ENCODE data around the gene NUCKS1. TPM values are rescaled to one million over a fixed set of nuclear protein-coding genes. Genes with fewer than 3 reads are reported as not detected.
A peak's percentile ranks its signal among the peaks of the same experiment; 100 is the strongest.

The NUCKS1 gene
- polyA plus RNA-seq, 1 of the 3 experiments (the other 2 are of a cell fraction) = 25.4 TPM

DNA sequence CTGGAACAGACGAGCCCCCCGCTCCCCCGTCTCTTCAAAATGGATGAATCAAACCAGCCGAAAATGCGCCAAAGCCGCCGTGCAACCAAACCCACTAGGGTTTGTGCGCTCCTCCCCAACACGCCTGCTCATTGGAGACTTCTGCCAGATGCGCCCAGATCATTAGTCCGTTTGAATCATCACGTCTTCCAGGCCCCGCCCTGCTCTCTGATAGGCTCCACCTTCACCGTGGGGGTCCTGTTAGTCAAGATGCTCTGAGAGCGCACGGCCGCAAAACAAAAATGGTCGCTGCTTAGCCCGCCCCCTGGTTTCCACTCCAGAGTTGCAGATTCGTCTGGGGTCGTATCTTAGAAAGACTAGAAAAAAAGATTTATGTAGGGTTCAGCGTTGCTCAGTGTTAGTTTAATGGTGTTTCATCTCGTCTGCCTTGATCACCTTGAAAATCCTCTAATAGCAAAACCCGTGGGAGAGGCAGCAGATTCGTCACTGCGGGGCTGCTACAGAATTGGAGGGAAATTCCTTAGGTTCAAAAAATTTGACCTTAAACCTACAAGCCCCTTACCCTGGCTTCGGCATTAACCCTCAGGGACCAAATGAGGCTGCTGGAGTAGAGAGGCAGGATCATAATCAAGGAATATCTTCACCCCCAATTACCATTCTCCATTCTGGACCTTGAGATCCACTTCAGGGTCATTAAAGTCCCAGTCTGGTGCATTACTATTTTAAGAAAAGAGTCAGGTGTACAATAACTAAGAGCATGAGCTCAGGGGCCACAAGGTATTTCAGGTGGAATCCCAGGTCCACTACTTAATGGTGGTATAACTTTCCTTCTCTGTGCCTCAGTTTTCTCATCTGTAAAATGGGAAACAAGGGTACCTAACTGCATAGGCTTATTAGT is at the start of gene NUCKS1 (continued):
- TF ChIP-seq SIN3A (IDR thresholded peaks at IDR 0.05; ENCODE audit: borderline replicate concordance, low read depth, low read length) (no peak), GATA2 (CRISPR knock-in tag; IDR thresholded peaks at IDR 0.05) (no peak), FOXJ3 (CRISPR knock-in tag; IDR thresholded peaks at IDR 0.05) (no peak)
- TF ChIP-seq, protein P1, sequence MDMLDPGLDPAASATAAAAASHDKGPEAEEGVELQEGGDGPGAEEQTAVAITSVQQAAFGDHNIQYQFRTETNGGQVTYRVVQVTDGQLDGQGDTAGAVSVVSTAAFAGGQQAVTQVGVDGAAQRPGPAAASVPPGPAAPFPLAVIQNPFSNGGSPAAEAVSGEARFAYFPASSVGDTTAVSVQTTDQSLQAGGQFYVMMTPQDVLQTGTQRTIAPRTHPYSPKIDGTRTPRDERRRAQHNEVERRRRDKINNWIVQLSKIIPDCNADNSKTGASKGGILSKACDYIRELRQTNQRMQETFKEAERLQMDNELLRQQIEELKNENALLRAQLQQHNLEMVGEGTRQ (IDR thresholded peaks at IDR 0.05; ENCODE audit: borderline replicate concordance, low read depth, low read length) = no peak
- TF ChIP-seq, protein P2, sequence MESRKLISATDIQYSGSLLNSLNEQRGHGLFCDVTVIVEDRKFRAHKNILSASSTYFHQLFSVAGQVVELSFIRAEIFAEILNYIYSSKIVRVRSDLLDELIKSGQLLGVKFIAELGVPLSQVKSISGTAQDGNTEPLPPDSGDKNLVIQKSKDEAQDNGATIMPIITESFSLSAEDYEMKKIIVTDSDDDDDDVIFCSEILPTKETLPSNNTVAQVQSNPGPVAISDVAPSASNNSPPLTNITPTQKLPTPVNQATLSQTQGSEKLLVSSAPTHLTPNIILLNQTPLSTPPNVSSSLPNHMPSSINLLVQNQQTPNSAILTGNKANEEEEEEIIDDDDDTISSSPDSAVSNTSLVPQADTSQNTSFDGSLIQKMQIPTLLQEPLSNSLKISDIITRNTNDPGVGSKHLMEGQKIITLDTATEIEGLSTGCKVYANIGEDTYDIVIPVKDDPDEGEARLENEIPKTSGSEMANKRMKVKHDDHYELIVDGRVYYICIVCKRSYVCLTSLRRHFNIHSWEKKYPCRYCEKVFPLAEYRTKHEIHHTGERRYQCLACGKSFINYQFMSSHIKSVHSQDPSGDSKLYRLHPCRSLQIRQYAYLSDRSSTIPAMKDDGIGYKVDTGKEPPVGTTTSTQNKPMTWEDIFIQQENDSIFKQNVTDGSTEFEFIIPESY (IDR thresholded peaks at IDR 0.05; ENCODE audit: borderline replicate concordance, low read depth) = no peak
- TF ChIP-seq, protein P3, sequence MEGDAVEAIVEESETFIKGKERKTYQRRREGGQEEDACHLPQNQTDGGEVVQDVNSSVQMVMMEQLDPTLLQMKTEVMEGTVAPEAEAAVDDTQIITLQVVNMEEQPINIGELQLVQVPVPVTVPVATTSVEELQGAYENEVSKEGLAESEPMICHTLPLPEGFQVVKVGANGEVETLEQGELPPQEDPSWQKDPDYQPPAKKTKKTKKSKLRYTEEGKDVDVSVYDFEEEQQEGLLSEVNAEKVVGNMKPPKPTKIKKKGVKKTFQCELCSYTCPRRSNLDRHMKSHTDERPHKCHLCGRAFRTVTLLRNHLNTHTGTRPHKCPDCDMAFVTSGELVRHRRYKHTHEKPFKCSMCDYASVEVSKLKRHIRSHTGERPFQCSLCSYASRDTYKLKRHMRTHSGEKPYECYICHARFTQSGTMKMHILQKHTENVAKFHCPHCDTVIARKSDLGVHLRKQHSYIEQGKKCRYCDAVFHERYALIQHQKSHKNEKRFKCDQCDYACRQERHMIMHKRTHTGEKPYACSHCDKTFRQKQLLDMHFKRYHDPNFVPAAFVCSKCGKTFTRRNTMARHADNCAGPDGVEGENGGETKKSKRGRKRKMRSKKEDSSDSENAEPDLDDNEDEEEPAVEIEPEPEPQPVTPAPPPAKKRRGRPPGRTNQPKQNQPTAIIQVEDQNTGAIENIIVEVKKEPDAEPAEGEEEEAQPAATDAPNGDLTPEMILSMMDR (IDR thresholded peaks at IDR 0.05) = 0 out of 2 replicates have a peak, but pooled peaks have one; percentile 15

DNA sequence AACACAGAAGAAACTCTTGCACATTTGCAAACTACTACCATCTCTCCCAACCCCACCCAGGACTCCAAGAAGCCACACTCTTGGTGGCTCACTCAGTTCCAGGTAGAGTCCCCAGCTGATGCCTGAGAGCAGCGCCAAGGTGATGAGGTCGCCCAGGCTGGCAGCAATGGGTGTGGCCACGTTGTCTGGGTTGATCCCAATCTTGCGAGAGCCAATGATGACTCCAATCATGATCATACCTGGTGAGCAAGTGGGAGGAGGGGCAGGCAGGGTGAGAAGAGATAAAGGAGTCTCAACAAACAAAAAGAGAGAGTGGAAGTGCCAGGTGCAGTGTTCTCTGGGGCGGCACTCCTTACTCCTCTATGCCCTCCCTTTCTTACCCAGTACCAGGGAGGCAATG is 48.6 kb upstream of the NUCKS1 start:
- Histone ChIP-seq H3K9me2 (no peaks in the 10 kb centered on the region), H3K27me3 (ENCODE audit: insufficient read depth) (no peaks in the 10 kb centered on the region), H3K27ac (ENCODE audit: low read depth in 2 of 2, low read length in 1 of 2) (no peak overlapping the region), H4K20me1 (ENCODE audit: insufficient read depth) (no peaks in the 10 kb centered on the region), H3K79me2 (ENCODE audit: insufficient read depth) (no peaks in the 10 kb centered on the region), H3K9me3 (no peaks in the 10 kb centered on the region), H3K36me3 (replicated peaks in 1 of 2; ENCODE audit: control insufficient read depth in 1 of 2, insufficient read depth in 2 of 2, low read length in 1 of 2) (peaks cover 4 to 50% of the 10 kb centered on the region in 2 experiments), H2AFZ (ENCODE audit: low read depth) (no peak overlapping the region), H3K4me1 (ENCODE audit: control insufficient read depth in 1 of 2, insufficient read depth in 2 of 2, low read depth in 1 of 2, low read length in 1 of 2) (no peaks in the 10 kb centered on the region), H3K4me2 (no peak overlapping the region), H3K4me3 (ENCODE audit: low read depth in 2 of 2, low read length in 1 of 2) (no peak overlapping the region), H3K9ac (no peak overlapping the region), H3F3A (replicated peaks; ENCODE audit: insufficient read depth) (no peaks in the 10 kb centered on the region)
- no peak for DNase-seq
- ChIA-PET CTCF (interaction anchor here (1.6 to 11.9 kb wide), 2 partner anchors 120 to 183 kb away, joined by 4 to 366 read pairs; no protein-coding TSS in a partner anchor), POLR2A (no interaction called here)
- 84% methylated on average over 5 of the region's 5 CpGs for WGBS (ENCODE audit: low lambda C conversion rate)
- TF ChIP-seq MXI1 (IDR thresholded peaks at IDR 0.05; ENCODE audit: low read depth, low read length) (no peak), RAD21 (IDR thresholded peaks at IDR 0.05; ENCODE audit: low read length) (no peak), YY1 (IDR thresholded peaks at IDR 0.05; ENCODE audit: low read depth) (no peak), EP300 (IDR thresholded peaks at IDR 0.05; ENCODE audit: borderline replicate concordance in 1 of 2, low read depth in 1 of 2, low read length in 1 of 2) (no peak), CHD2 (IDR thresholded peaks at IDR 0.05; ENCODE audit: low read length, partially characterized antibody) (no peak), GABPA (IDR thresholded peaks at IDR 0.05; ENCODE audit: low read depth) (no peak), EZH2phosphoT487 (IDR thresholded peaks at IDR 0.05; ENCODE audit: borderline replicate concordance, low read depth) (no peak), FOXJ3 (CRISPR knock-in tag; IDR thresholded peaks at IDR 0.05) (no peak), SIN3A (IDR thresholded peaks at IDR 0.05; ENCODE audit: borderline replicate concordance, low read depth, low read length) (no peak), NFIC (IDR thresholded peaks at IDR 0.05; ENCODE audit: borderline replicate concordance) (no peak), GATA2 (CRISPR knock-in tag; IDR thresholded peaks at IDR 0.05) (no peak), SMC3 (IDR thresholded peaks at IDR 0.05; ENCODE audit: low read depth, low read length) (no peak), POLR2AphosphoS5 (IDR thresholded peaks at IDR 0.05; ENCODE audit: low read depth, low read length) (no peak), FOXM1 (IDR thresholded peaks at IDR 0.05; ENCODE audit: low read depth) (no peak)
- TF ChIP-seq, protein P1 (IDR thresholded peaks at IDR 0.05; ENCODE audit: borderline replicate concordance, low read depth, low read length) = no peak
- TF ChIP-seq, protein P4, sequence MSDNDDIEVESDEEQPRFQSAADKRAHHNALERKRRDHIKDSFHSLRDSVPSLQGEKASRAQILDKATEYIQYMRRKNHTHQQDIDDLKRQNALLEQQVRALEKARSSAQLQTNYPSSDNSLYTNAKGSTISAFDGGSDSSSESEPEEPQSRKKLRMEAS (IDR thresholded peaks at IDR 0.05; ENCODE audit: low read depth) = no peak
- TF ChIP-seq, protein P5, sequence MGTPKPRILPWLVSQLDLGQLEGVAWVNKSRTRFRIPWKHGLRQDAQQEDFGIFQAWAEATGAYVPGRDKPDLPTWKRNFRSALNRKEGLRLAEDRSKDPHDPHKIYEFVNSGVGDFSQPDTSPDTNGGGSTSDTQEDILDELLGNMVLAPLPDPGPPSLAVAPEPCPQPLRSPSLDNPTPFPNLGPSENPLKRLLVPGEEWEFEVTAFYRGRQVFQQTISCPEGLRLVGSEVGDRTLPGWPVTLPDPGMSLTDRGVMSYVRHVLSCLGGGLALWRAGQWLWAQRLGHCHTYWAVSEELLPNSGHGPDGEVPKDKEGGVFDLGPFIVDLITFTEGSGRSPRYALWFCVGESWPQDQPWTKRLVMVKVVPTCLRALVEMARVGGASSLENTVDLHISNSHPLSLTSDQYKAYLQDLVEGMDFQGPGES (IDR thresholded peaks at IDR 0.05; ENCODE audit: low read depth, low read length) = no peak
